ENCODE measurements around the gene LPAR3. TPM values are rescaled to one million over a fixed set of nuclear protein-coding genes. Genes with fewer than 3 reads are reported as not detected.

The LPAR3 gene
- total RNA-seq, 4 donors from 2014 or later: 9.1 TPM; not detected in 3

DNA sequence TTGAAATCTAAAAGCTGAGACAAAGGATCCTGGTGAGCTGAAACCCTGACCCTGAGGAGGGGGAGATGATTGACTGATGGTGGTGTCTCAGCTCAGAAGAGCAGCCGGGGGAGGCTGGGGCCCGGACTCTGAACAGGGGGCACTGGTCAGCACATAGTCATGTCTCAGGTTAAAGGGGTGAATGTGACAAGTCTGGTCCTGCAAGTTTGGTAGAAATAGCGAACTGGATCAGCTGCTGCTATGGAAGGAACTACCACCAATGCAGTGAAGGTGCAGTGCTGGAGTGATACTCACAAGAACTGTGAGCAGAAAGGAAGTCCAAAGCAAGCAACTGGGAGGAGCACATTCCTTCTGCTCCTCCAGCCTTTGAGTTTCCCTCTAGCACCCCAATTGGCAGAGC is 104.0 kb downstream of the LPAR3 start:
- H3K27ac ChIP-seq: no peak overlapping the region
- no peaks in the 10 kb centered on the region for H3K27me3 ChIP-seq
- no peak overlapping the region for H3K4me3 ChIP-seq
- no peaks in the 10 kb centered on the region for H3K4me1 ChIP-seq
- no peaks in the 10 kb centered on the region for H3K9me3 ChIP-seq
- H3K36me3 ChIP-seq: no peaks in the 10 kb centered on the region
- no peak for DNase-seq
- TF ChIP-seq, protein P1, sequence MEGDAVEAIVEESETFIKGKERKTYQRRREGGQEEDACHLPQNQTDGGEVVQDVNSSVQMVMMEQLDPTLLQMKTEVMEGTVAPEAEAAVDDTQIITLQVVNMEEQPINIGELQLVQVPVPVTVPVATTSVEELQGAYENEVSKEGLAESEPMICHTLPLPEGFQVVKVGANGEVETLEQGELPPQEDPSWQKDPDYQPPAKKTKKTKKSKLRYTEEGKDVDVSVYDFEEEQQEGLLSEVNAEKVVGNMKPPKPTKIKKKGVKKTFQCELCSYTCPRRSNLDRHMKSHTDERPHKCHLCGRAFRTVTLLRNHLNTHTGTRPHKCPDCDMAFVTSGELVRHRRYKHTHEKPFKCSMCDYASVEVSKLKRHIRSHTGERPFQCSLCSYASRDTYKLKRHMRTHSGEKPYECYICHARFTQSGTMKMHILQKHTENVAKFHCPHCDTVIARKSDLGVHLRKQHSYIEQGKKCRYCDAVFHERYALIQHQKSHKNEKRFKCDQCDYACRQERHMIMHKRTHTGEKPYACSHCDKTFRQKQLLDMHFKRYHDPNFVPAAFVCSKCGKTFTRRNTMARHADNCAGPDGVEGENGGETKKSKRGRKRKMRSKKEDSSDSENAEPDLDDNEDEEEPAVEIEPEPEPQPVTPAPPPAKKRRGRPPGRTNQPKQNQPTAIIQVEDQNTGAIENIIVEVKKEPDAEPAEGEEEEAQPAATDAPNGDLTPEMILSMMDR (IDR thresholded peaks at IDR 0.05): no peak
- no peak for TF ChIP-seq POLR2A (IDR thresholded peaks at IDR 0.05)

DNA sequence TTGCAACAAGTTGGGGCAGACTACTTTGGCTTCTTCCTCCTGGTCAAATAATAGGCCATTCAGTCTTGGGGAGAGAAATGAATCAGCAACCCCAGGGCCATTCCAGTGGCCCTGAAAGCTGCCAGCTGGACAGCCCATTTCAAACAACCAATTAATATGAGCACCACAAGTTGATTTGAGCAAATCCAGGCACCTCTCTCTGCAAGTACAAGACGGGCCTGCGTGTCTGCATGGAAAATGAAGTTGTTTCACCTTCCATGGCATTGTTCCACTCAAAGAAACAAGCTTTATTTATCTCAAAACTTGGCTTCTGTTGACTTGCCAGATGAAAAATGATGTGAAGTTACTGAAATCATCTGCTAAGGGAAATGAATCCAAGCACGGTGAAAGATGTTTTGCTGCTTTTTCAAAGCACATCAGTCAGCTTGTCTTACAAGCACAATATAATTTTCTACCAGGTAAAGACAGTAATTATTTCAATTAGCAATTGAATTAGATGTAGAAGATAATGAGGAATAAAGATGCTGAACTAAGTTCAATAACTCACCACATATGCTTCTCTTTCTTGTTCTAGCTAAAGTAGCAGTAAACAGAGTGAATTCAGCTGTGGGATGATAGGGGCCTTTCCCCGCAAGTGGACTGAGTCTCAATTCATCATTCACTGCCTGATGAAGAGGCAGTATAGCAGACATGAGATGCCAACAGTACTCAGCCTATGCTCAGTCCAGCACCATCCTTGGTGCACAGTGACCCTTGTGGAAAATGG is 107.6 kb downstream of the LPAR3 start:
- Histone ChIP-seq H3K27me3 (no peaks in the 10 kb centered on the region), H3K9me3 (no peaks in the 10 kb centered on the region), H3K27ac (no peak overlapping the region), H3K36me3 (no peaks in the 10 kb centered on the region), H3K4me1 (no peaks in the 10 kb centered on the region), H3K4me3 (no peak overlapping the region)
- DNase-seq: no peak
- no peak for TF ChIP-seq POLR2A (IDR thresholded peaks at IDR 0.05)
- TF ChIP-seq, protein P1 (IDR thresholded peaks at IDR 0.05): no peak

DNA sequence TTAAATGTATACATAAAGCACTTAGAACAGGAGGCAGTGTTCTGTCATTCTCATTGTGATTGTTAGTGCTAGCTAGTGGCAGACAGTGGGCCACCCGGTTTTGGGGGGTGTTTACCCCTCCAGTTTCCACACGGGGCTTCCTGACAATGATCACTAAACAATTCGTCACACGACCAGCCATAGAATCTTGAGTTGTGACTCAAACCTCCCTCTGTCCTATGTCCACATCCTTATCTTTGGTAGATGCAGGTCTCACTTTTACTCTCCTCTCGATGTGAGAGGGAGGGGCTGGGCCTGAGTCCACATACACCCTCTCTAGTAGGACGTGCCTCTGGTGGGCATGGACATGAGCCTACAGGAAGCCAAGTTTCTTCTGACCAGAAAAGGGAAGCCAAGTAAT is 110.1 kb downstream of the LPAR3 start:
- H3K36me3 ChIP-seq: no peaks in the 10 kb centered on the region
- no peaks in the 10 kb centered on the region for H3K9me3 ChIP-seq
- no peaks in the 10 kb centered on the region for H3K27me3 ChIP-seq
- no peak for DNase-seq
- H3K27ac ChIP-seq: no peak overlapping the region
- no peak for TF ChIP-seq POLR2A (IDR thresholded peaks at IDR 0.05)
- TF ChIP-seq, protein P1 (IDR thresholded peaks at IDR 0.05): no peak
- H3K4me3 ChIP-seq: no peak overlapping the region
- no peaks in the 10 kb centered on the region for H3K4me1 ChIP-seq

DNA sequence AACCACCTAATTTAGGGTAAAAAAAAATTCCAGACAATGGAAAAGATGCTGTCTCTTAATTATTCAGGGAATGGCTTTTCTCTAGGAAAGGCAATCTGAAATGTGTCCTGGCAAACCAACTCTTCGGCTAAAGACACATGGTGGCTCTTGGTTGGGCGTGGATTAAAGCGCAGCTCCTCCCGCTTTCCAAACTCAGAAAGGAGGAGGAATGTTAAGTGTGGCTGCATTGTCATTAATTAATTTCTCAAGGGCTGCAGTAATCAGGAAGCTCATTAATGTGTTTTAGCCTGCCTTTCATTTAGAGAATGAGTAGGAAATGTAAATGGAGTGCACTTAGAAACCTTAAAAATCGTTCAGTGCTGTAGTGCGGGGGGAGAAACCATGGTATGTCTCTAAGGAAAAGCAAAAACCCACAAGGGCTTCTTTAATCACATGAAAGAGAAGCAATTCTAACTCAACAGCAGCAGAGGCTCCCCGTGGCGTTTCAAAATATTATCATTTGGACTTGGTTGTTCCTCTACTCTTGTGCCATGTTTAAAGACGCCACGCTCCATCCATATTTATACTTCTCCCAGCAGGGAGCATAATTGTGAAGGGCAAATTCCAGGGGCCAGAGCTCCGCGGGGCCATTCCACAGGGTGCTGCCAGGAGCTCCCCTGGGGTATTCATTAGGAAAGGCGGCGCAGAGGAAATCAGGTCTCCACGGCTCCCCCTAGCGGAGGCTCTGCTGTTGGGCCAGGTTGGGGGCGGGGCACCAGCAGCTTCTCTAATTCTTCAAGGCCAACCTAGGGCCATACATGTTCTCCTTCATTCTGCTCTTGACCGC is 110.8 kb downstream of the LPAR3 start:
- Histone ChIP-seq H3K4me3 (no peak overlapping the region), H3K9me3 (no peaks in the 10 kb centered on the region), H3K4me1 (no peaks in the 10 kb centered on the region), H3K36me3 (no peaks in the 10 kb centered on the region), H3K27ac (no peak overlapping the region), H3K27me3 (no peaks in the 10 kb centered on the region)
- peak; percentile 70 to 88 (median 82) for DNase-seq
- no peak for TF ChIP-seq POLR2A (IDR thresholded peaks at IDR 0.05)
- TF ChIP-seq, protein P1 (IDR thresholded peaks at IDR 0.05): peak; percentile 22 to 74 (median 54)

DNA sequence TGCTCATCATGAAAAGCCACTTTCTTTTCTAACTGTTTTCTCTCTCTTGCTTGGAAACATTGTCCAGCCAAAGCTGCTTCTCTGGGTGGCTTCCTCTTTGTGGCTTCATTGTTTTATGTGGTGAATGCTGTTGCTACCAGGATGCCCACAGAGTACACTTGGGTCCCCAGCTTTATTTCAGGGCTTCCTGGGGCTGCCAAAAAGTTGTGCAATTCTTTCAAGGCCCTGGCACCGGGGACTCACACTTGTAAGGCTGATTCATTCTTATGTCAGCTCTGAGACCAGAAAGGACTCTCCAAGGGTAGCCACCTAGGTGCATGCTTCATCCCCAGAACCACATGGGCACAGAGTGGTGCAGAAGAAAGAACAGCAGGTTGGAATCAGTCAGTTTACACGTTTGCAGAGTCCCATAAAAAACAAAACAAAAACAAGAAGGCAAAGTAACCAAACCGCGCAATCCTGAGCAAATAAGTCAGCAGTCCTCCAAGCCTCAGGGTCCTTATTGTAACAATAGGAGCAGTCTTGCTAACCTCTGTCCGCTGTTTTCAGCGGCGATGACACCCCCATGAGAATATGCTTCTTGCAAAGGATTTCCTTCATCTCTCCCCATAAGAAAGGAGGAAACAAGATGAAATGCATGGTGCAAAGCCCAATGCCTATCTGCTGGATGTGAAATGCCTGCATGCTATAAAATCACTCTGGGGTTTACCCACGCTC is 112.8 kb downstream of the LPAR3 start:
- Histone ChIP-seq H3K4me1 (no peaks in the 10 kb centered on the region), H3K27me3 (no peaks in the 10 kb centered on the region), H3K4me3 (no peak overlapping the region), H3K9me3 (no peaks in the 10 kb centered on the region), H3K27ac (no peak overlapping the region), H3K36me3 (no peaks in the 10 kb centered on the region)
- TF ChIP-seq, protein P1 (IDR thresholded peaks at IDR 0.05): no peak
- no peak for TF ChIP-seq POLR2A (IDR thresholded peaks at IDR 0.05)
- no peak for DNase-seq

Measured in Peyer's patch (tissue), 4 donors.